Endothelial cell (in vitro differentiated cells): ENCODE results near the gene EMILIN1. TPM values are rescaled to one million over a fixed set of nuclear protein-coding genes. Genes with fewer than 3 reads are reported as not detected.

ENCODE experiments used
- DNase-seq: peaks from one replicate; pipeline ENCODE4 v3.0.0; 2021; ENCODE audit warnings: low spot score
- H3K27ac Mint-ChIP-seq: one replicate; pipeline ENCODE4 v1.8.0; 2021; ENCODE audit warnings: mixed read lengths, inconsistent platforms; ENCODE audit not compliant: unreplicated experiment
- H3K27me3 Mint-ChIP-seq: one replicate; pipeline ENCODE4 v1.8.0; 2021; ENCODE audit warnings: mild to moderate bottlenecking, moderate library complexity, mixed read lengths, inconsistent platforms; ENCODE audit not compliant: unreplicated experiment
- H3K36me3 Mint-ChIP-seq: one replicate; pipeline ENCODE4 v1.8.0; 2021; ENCODE audit warnings: mild to moderate bottlenecking, low read depth, mixed read lengths, inconsistent platforms; ENCODE audit not compliant: unreplicated experiment
- H3K4me1 Mint-ChIP-seq: one replicate; pipeline ENCODE4 v1.8.0; 2021; ENCODE audit warnings: mild to moderate bottlenecking, mixed read lengths, inconsistent platforms; ENCODE audit not compliant: unreplicated experiment
- H3K4me3 Mint-ChIP-seq: one replicate; pipeline ENCODE4 v1.8.0; 2021; ENCODE audit warnings: mild to moderate bottlenecking, mixed read lengths, inconsistent platforms; ENCODE audit not compliant: unreplicated experiment
- H3K9me3 Mint-ChIP-seq: one replicate; pipeline ENCODE4 v1.8.0; 2021; ENCODE audit warnings: mixed read lengths, inconsistent platforms; ENCODE audit not compliant: unreplicated experiment
- CTCF ChIP-seq: fragments of 200-600 bp; sonication (generic); IDR thresholded peaks from one replicate; pipeline ENCODE4 v1.5.0; 2021; ENCODE audit warnings: antibody characterized with exemption; ENCODE audit not compliant: unreplicated experiment
- long read RNA-seq: library from polyadenylated mRNA; unstranded; transcript quantifications from one replicate; pipeline ENCODE4 v2.0.0, GENCODE V29; 2020; ENCODE audit not compliant: unreplicated experiment
- total RNA-seq: library from RNA; stranded (reverse); fragmentation: NEBNext Ultra II Directional; extraction: Animal tissue kit (Norgen Biotek cat#: 25700); gene quantifications from one replicate; pipeline ENCODE4 v1.2.1, GENCODE V29; 2021; ENCODE audit not compliant: unreplicated experiment

Gene EMILIN1
- 2.1 TPM for total RNA-seq
- long read RNA-seq, result 0 reads

- Mint-ChIP-seq H3K27ac (no peak within 1 kb of the TSS), H3K4me3 (no peak within 1 kb of the TSS), H3K9me3 (no peaks in the 10 kb centered on the region), H3K36me3 (peaks cover 3% of the 10 kb centered on the region), H3K4me1 (peaks cover 38% of the 10 kb centered on the region), H3K27me3 (peaks cover 17% of the 10 kb centered on the region)
- TF ChIP-seq CTCF, result no peak
- no peak for DNase-seq
Observed at GRCh38 chr2:27078267-27079194, at the start of gene EMILIN1. EMILIN1 (plus strand) TSS chr2:27078615; CDS start chr2:27079066, 451 bp downstream.

DNA sequence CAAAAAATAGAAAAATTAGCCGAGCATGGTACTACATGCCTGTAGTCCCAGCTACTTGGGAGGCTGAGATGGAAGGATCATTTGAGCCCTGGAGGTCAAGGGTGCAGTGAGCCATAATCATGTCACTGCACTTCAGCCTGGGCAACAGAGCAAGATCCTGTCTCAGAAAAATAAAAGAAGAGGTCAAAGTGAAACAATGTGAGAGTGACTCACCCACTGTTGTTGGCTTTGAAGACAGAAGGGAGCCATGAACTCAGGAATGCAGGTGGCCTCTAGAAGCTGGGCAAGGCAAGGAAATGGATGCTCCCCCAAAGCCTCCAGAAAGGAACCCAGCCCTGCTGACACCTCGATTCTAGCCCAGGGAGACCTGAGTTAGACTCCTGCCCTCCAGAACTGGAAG is 49.4 kb upstream of the EMILIN1 start:
- Mint-ChIP-seq H3K27ac (no peak overlapping the region), H3K4me1 (peaks cover 13% of the 10 kb centered on the region), H3K9me3 (no peaks in the 10 kb centered on the region), H3K36me3 (peaks cover 4% of the 10 kb centered on the region), H3K27me3 (peaks cover 10% of the 10 kb centered on the region), H3K4me3 (no peak overlapping the region)
- no peak for TF ChIP-seq CTCF
- DNase-seq, result no peak

DNA sequence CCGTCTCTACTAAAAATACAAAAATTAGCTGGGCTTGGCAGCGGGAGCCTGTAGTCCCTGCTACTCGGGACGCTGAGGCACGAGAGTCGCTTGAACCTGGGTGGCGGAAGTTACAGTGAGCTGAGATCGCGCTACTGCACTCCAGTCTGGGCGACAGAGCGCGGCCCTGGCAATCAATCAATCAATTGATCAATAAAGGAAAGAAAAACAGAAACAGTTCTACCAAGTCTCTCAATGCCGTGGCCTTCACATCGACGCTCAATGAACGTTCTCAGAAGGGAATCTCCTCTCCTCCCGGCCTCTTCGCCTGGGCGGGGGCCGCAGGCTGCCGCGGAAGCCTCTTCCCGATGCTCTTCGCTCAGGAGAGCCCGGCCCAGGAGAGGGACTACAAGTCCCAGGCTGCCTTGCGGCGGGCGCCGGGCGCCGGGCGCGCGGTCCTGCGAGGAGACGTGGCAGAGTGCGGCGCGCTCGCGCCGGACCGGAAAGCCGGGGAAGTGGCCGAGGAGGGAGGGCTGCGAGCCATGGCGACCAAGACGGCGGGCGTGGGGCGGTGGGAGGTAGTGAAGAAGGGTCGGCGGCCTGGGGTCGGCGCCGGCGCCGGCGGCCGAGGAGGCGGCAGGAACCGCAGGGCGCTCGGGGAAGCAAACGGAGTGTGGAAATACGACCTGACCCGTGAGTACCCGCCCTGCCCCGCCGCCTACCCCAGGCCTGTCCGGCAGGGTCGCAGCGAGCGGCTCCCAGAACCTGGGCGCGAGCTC is 45.7 kb upstream of the EMILIN1 start, which contains the start of gene TMEM214:
Gene TMEM214 (plus strand): TSS at position 471 of the 758 bp plus-strand sequence. CDS start 51 bp downstream, at position 522.
- H3K27ac Mint-ChIP-seq, result peak within 1 kb of the TSS; percentile 27
- H3K27me3 Mint-ChIP-seq, result peaks cover 6% of the 10 kb centered on the region
- H3K4me1 Mint-ChIP-seq, result peaks cover 16% of the 10 kb centered on the region
- no peak for TF ChIP-seq CTCF
- DNase-seq, result peak; percentile 82
- H3K4me3 Mint-ChIP-seq, result peak within 1 kb of the TSS; percentile 91
- H3K9me3 Mint-ChIP-seq, result no peaks in the 10 kb centered on the region
- H3K36me3 Mint-ChIP-seq, result peaks cover 21% of the 10 kb centered on the region

GRCh38 chr2:27033253-27033852 is 45.1 kb upstream of the EMILIN1 start:
- Mint-ChIP-seq H3K27me3 (peaks cover 6% of the 10 kb centered on the region), H3K27ac (peak overlapping the region; percentile 27), H3K4me3 (peak overlapping the region; percentile 91), H3K36me3 (peaks cover 21% of the 10 kb centered on the region), H3K9me3 (no peaks in the 10 kb centered on the region), H3K4me1 (peaks cover 16% of the 10 kb centered on the region)
- no peak for TF ChIP-seq CTCF
- DNase-seq, result no peak
